ENCODE measurements around the gene PER3.

The PER3 gene

GRCh38 chr1:7842517-7842916, 58.4 kb downstream of the PER3 start:
- DNase-seq, result no peak

DNA sequence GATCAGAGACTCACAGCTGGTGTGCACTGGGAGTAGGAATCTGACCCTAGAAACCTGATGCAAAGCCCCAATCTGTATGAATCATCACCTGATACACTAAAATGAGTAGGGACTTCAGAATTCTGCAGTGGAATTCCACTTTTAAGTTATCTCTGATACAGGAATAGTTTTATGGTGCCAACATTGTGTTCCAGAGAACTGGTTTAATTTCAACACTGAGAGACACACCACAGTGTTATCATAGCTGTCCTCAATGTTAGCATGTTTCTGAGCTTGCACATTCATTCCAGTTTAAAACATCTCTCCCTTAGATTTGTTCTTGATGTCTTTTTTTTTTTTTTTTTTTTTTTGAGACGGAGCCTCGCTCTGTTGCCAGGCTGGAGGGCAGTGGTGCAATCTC, 61.7 kb downstream of the PER3 start:
- DNase-seq, result no peak

DNA sequence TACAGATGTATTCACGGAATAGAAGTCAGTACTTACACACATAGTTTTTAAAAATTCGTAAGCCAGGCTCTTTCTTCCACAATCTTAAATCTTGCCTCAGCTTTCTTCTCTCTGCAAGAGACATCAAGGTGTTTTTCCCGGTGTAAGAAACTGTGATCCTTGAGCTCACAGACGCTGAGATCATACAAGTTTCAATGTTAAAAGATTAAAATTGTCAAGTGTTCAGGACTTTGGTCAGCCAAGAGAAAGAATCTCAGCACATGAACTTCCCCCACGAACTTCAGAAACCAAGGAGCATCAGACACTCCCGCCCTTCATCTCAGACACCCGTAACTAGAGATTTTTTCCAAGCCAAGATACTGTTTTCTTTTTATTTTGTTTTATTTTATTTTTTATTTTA, 62.6 kb downstream of the PER3 start:
- DNase-seq, result no peak

- no peak for DNase-seq
Measured at GRCh38 chr1:7847599-7847998, 63.5 kb downstream of the PER3 start.

GRCh38 chr1:7850786-7851185, 66.7 kb downstream of the PER3 start:
- DNase-seq, result no peak

- no peak for DNase-seq
Measured at GRCh38 chr1:7852804-7853683, 69.0 kb downstream of the PER3 start, which contains the start of gene UTS2. TSS of gene UTS2 (minus strand) at chr1:7853065. CDS start at chr1:7853003, 62 bp downstream.

DNA sequence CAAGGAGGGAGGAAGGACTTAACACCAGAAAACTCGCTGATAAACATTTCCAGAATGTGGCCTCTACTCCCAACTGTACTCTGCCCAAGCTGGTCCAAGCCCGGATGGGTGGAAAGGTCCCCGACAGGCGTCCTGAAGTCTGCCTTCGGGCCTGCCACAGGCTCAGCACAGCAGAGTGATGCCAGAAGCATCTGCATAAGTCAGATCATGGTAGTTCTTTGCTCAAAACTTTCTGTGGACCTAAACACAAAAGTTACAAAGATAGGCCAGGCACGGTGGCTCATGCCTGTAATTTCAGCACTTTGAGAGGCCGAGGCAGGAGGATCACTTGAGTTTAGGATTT, 69.6 kb downstream of the PER3 start:
- DNase-seq, result no peak

DNA sequence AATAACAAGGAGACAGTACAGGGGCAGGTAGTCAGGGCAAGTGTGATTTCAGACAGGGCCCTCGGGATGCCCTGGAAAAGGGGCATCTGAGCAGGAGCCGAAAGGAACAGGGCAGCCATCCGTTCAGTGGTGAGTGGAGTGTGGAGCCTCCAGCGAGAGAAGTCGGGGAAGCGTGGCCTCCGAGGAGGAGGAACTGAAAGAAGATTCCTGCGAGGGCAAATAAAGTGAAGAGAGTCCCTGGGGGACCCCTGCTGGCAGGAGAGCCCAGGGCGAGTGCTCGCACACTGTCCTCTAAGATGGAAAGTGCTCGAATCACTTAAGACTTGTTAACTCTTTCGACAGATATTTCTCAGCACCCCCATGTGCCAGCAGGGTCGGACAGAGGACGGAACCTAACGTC, 72.3 kb downstream of the PER3 start:
- no peak for DNase-seq

DNA sequence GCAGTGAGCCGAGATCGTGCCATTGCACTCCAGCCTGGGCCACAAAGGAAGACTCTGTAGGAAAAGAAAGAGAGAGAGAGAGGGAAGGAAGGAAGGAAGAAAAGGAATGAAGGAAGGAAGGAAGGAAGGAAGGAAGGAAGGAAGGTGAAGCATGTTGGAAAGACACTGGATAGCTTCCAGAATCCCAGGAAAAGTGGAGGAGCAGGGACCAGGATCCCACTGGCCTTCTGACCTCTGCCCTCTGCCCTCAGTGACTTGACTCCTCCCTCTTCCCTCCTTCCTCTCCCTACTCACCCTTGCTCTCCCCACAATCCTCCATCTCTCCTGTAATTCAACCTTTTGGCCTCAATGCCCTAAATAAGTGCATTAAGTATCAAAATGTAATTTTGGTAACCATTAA, 72.9 kb downstream of the PER3 start:
- DNase-seq, result no peak

GRCh38 chr1:7857985-7858384, 73.9 kb downstream of the PER3 start:
- no peak for DNase-seq

DNA sequence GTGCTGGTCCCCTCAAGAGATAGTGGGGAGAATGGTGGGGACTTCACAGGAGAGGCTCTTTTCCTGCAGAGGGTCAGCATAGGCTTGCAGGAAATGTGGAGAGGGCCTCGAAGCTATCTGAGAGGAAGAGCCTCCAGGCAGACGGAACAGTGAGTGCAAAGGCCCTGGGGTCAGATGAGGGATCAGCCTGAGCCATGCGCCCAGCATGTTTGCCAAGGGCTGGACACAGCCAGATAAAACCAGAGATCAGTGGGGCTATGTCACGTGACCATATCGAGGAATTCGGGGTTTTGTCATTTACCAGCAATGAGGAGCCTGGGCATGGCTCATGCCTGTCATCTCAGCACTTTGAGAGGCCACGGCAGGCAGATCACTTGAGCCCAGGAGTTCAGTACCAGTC, 75.3 kb downstream of the PER3 start:
- no peak for DNase-seq

GRCh38 chr1:7860130-7860529, 76.0 kb downstream of the PER3 start:
- no peak for DNase-seq

DNA sequence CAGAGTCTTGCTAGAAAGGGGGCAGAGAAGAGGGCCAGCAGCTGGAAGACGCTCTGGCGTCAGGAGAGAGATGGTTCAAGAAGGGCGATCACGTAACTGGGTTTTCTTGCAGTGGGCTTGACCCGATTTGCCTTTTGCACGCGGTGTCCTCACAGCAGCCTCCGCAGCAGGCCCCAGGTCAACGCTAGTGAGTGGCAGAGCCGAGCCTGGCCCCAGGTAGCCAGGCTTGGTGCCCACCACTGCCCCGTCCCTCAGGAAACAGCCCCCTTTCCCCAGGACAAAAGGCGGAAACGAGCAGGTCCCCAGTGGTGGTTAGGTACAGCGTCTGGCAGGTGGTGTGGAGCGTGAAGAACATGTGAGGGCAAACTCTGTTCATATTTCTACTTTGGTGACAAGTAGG, 77.4 kb downstream of the PER3 start:
- DNase-seq, result no peak

DNA sequence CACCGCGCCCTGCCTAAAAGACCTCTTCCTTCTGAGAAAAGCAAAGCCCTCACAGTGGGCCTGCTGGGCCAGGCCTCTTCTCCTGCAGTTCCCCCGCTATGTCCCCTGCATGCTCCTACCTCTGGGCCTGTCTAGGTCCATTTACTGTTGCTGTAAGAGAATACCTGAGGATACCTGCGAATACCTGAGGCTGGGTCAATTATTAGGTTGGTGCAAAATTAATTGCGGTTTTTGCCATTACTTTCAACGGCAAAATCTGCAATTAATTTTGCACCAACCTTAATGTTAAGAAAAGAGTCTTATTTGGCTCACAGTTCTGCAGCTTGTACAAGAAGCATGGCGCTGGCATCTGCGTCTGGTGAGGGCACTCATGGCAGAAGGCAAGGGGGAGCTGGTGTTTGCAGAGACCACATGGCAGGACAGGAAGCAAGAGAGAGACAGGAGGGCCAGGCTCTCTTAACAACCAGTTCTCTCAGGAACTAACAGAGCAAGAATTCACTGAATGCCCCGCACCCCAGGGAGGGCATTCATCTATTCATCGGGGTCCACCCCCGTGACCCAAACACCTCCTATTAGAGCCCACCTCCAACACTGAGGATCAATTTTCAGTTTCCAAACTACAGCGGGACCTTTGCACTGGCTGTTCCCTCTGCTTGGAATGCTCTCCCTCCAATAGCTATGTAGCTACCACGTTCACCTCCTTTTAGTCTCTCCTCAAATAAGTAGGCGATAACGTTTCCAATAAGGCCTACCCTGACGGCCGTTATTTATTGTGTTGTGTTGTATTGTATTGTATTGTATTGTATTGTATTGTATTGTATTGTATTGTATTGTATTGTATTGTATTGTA, 78.3 kb downstream of the PER3 start:
- DNase-seq, result no peak

DNA sequence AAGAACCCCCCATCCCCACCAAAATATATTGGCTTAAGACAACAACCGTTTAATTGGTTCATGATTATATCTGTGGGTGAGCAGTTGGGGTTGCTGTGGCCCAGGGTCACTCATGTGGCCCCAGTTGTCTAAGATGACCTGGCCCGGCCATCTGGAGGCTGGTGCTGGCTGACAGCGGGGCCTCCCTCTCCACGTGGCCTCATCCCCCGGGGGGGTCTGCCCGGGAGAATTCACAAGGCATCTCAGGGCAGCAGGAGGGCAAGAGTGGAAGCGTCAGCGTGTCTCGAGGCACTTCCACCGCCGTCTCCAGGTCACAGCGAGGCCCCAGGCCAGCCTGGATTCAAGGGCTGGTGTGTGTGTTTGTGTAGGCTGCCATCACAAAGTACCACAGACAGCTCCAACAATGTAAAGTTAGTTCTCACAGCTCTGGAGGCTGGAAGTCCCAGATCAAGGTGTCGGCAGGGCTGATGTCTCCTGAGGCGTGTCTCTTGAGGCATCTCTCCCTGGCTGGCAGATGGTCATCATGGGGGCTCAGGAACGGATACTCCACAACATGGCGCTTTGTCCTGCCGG, 79.8 kb downstream of the PER3 start:
- no peak for DNase-seq

- no peak for DNase-seq
Measured at GRCh38 chr1:7865978-7866377, 81.9 kb downstream of the PER3 start.

- DNase-seq, result no peak
Measured at GRCh38 chr1:7868070-7868780, 84.1 kb downstream of the PER3 start.

- no peak for DNase-seq
Measured at GRCh38 chr1:7869136-7869920, 85.2 kb downstream of the PER3 start.

GRCh38 chr1:7871136-7871535, 87.0 kb downstream of the PER3 start:
- DNase-seq, result no peak

GRCh38 chr1:7873801-7874795, 90.0 kb downstream of the PER3 start:
- no peak for DNase-seq

GRCh38 chr1:7878027-7878426, 93.9 kb downstream of the PER3 start:
- no peak for DNase-seq

Data from NCI-H1694 (cell line).